HepG2 (cell line): Measurements from ENCODE around the gene RCC1. TPM values are rescaled to one million over a fixed set of nuclear protein-coding genes. Genes with fewer than 3 reads are reported as not detected.

Experiments
- ATAC-seq: fragments of 200-7000 bp; cut with Tn5 transposase; 3 replicates; pipeline ENCODE4 v1.9.1; 2020; ENCODE audit warnings: mild to moderate bottlenecking, moderate library complexity
- BruUV-seq: library from RNA; stranded (reverse); fragments of 400-500 nt; replicated peaks from 2 replicates; lab custom pipeline; 2021; lab: Mats Ljungman, UMichigan
- CTCF ChIA-PET: fragments of 300-600 bp; formaldehyde crosslinking; extraction: SDS; loops from one replicate; lab custom pipeline; 2021; ENCODE audit warnings: low total read pairs, inconsistent platforms, low intra/inter-chr PET ratio; lab: Yijun Ruan, JAX
- POLR2A ChIA-PET: fragments of 350-600 bp; sonication (Branson Sonifier 250); formaldehyde crosslinking; loops from one replicate; lab custom pipeline; 2020; ENCODE audit warnings: antibody characterized with exemption, inconsistent platforms; lab: Yijun Ruan, JAX
- DNase-seq: peaks from one replicate; pipeline ENCODE4 v3.0.0-alpha.2; 2015; ENCODE audit warnings: low spot score
- FAIRE-seq: peaks from 3 replicates; lab custom pipeline; 2011; peaks lifted over from hg19 to GRCh38; lab: Jason Lieb, UNC
- H2AFZ ChIP-seq: one replicate; pipeline ENCODE4 v1.6.1; 2011; ENCODE audit warnings: low read length, inconsistent platforms
- H3K27ac ChIP-seq: fragments of 300-600 bp; 3 replicates; pipeline ENCODE4 v1.8.0; 2011; ENCODE audit warnings: mixed run types, mild to moderate bottlenecking, mixed read lengths, low read length, inconsistent platforms; ENCODE audit not compliant: insufficient read depth; ENCODE audit errors: extremely low read length
- H3K27me3 ChIP-seq, 2 experiments: fragments of 200-600 bp in 1 of 2; 2 replicates in 1 of 2; 3 replicates in 1 of 2; pipeline versions ENCODE4 v1.6.0 to v1.8.0; 2011; ENCODE audit warnings: low read length in 2 of 2, mild to moderate bottlenecking in 2 of 2, moderate library complexity in 2 of 2, inconsistent platforms in 1 of 2; ENCODE audit not compliant: insufficient read depth in 2 of 2, control insufficient read depth in 1 of 2
- H3K36me3 ChIP-seq, 2 experiments: fragments of 200-600 bp in 1 of 2; replicated peaks in 1 of 2; 2 replicates in 1 of 2; 3 replicates in 1 of 2; pipeline versions ENCODE4 v1.5.1 to v1.8.0; 2011; ENCODE audit warnings: low read length in 2 of 2, inconsistent platforms in 1 of 2; ENCODE audit not compliant: insufficient read depth in 2 of 2, control insufficient read depth in 1 of 2
- H3K4me1 ChIP-seq: 2 replicates; pipeline ENCODE4 v1.5.1; 2012; ENCODE audit warnings: low read length, inconsistent platforms; ENCODE audit not compliant: insufficient read depth
- H3K4me2 ChIP-seq: 2 replicates; pipeline ENCODE4 v1.6.0; 2011; ENCODE audit warnings: low read depth, low read length, inconsistent platforms
- H3K4me3 ChIP-seq, 3 experiments: fragments of 200-600 bp in 1 of 3; sonication (generic), shearing (Covaris generic) in 1 of 3; replicated peaks in 1 of 3; 2 replicates each; pipeline ENCODE4 v1.5.1; 2011 to 2016; ENCODE audit warnings: low read length in 3 of 3, inconsistent platforms in 2 of 3, low read depth in 2 of 3, mild to moderate bottlenecking in 2 of 3, control low read depth in 1 of 3, mixed read lengths in 1 of 3; ENCODE audit not compliant: insufficient read depth in 1 of 3
- H3K79me2 ChIP-seq: one replicate; pipeline ENCODE4 v1.6.1; 2011; ENCODE audit warnings: low read length, inconsistent platforms; ENCODE audit not compliant: insufficient read depth
- H3K9ac ChIP-seq: 2 replicates; pipeline ENCODE4 v1.6.0; 2011; ENCODE audit warnings: mild to moderate bottlenecking, low read depth, low read length, inconsistent platforms; ENCODE audit not compliant: insufficient read depth
- H3K9me3 ChIP-seq: 2 replicates; pipeline ENCODE4 v1.5.1; 2012; ENCODE audit warnings: mild to moderate bottlenecking, low read length
- H4K20me1 ChIP-seq: 2 replicates; pipeline ENCODE4 v1.6.0; 2011; ENCODE audit warnings: inconsistent platforms, mild to moderate bottlenecking, low read length, moderate library complexity; ENCODE audit not compliant: insufficient read depth
- ETV6 ChIP-seq: sonication (generic); formaldehyde crosslinking; conservative IDR thresholded peaks from 2 replicates; pipeline ENCODE4 v1.4.0; 2020; ENCODE audit warnings: missing genetic modification reagents
- RBFOX2 ChIP-seq: fragments of 200-400 bp; formaldehyde crosslinking; IDR thresholded peaks from 2 replicates; pipeline ENCODE4 v1.6.1; 2017; ENCODE audit warnings: low read depth, mild to moderate bottlenecking, low read length
- SRSF9 ChIP-seq: fragments of 200-400 bp; formaldehyde crosslinking; IDR thresholded peaks from 2 replicates; pipeline ENCODE4 v1.6.1; 2018; ENCODE audit warnings: borderline replicate concordance, mild to moderate bottlenecking, low read depth, low read length; ENCODE audit not compliant: insufficient read depth, poor library complexity, severe bottlenecking
- ZBTB3 ChIP-seq: sonication (generic); formaldehyde crosslinking; IDR thresholded peaks from 2 replicates; pipeline ENCODE4 v1.4.0; 2020; ENCODE audit warnings: low read depth, mild to moderate bottlenecking, moderate library complexity, missing genetic modification reagents, borderline replicate concordance
- ZNF280D ChIP-seq: sonication (generic); formaldehyde crosslinking; IDR thresholded peaks from 2 replicates; pipeline ENCODE4 v1.5.1; 2020; ENCODE audit warnings: mild to moderate bottlenecking, missing genetic modification reagents
- ZNF354B ChIP-seq: sonication (generic); formaldehyde crosslinking; IDR thresholded peaks from 2 replicates; pipeline ENCODE4 v1.8.0; 2022; ENCODE audit warnings: mild to moderate bottlenecking, missing genetic modification reagents
- ZNF383 ChIP-seq: sonication (generic); formaldehyde crosslinking; IDR thresholded peaks from 2 replicates; pipeline ENCODE4 v1.4.0; 2020; ENCODE audit warnings: missing genetic modification reagents, mild to moderate bottlenecking, borderline replicate concordance
- ZNF446 ChIP-seq: sonication (generic); formaldehyde crosslinking; IDR thresholded peaks from 2 replicates; pipeline ENCODE4 v1.5.0; 2020; ENCODE audit warnings: mild to moderate bottlenecking, missing genetic modification reagents
- ZNF644 ChIP-seq: IDR thresholded peaks from 2 replicates; pipeline ENCODE4 v1.6.1; 2016; ENCODE audit warnings: low read depth
- ZNF75D ChIP-seq: sonication (generic); formaldehyde crosslinking; IDR thresholded peaks from 2 replicates; pipeline ENCODE4 v1.8.1; 2023; ENCODE audit warnings: missing genetic modification reagents, mild to moderate bottlenecking, borderline replicate concordance
- WGBS: methylation state at CpG from one replicate; pipeline ENCODE4 v1.1.6; 2017; ENCODE audit warnings: low lambda C conversion rate; 5-methylcytosine and 5-hydroxymethylcytosine counted together
- in situ Hi-C: cut with HindIII; loops from 2 replicates; pipeline ENCODE4 v1.10.0; 2017; ENCODE audit warnings: low pct_unique_long_range_greater_than_20kb; ENCODE audit not compliant: extremely low pct_ligation_motif_present
- intact Hi-C: fragments of 100-400 bp; cut with micrococcal nuclease; formaldehyde crosslinking; loops from one replicate; pipeline ENCODE4 v1.10.0; 2022; ENCODE audit not compliant: unreplicated experiment
- polyA plus RNA-seq, 8 experiments: library from polyadenylated mRNA; depleted of rRNA in 3 of 8; stranded (reverse) in 7 of 8; unstranded in 1 of 8; fragments of >200 nt; fragmentation: Illumina TruSeq in 4 of 8; extraction: Trizol in 4 of 8; gene quantifications; 2 replicates each; pipeline versions ENCODE4 v1.2.1 to v1.2.3, GENCODE V29; 2011 to 2016; ENCODE audit warnings: low read depth in 4 of 8, missing spikeins in 1 of 8, mixed read lengths in 1 of 8; ENCODE audit not compliant: insufficient read depth in 1 of 8
- total RNA-seq, 5 experiments: library from RNA; depleted of rRNA; stranded (reverse); fragments of >200 nt; fragmentation: Illumina TruSeq; extraction: Trizol; gene quantifications; 2 replicates each; pipeline ENCODE4 v1.2.3, GENCODE V29; 2016; ENCODE audit warnings: low read depth in 1 of 5

Gene RCC1
- total and polyA plus RNA-seq, 2 of the 13 experiments (the other 11 are each of a cell fraction or from before 2014, with no cell fraction given) = 47.2 to 80.8 TPM

- WGBS = 94% methylated on average over 1 of the region's 1 CpG
- in situ Hi-C loops = no loop called here
- BruUV-seq = no TSS peak
- no peak for DNase-seq
- H4K20me1 ChIP-seq = no peaks in the 10 kb centered on the region
- no peak overlapping the region for H3K9ac ChIP-seq
- TF ChIP-seq ZNF354B (CRISPR knock-in tag) = no peak
- no peak for TF ChIP-seq ZNF383 (CRISPR knock-in tag)
- peaks cover 2% of the 10 kb centered on the region for H3K79me2 ChIP-seq
- peaks cover 6 to 49% of the 10 kb centered on the region in 2 experiments; a peak in 4 of 5 replicates for H3K36me3 ChIP-seq
- no peak for FAIRE-seq
- no peaks in the 10 kb centered on the region for H3K9me3 ChIP-seq
- no peak overlapping the region for H2AFZ ChIP-seq
- ATAC-seq = no peak
- intact Hi-C loops = no loop called here
- peaks cover 13% of the 10 kb centered on the region; the same call in 1 of the 2 replicates for H3K4me1 ChIP-seq
- ChIA-PET CTCF (no interaction called here), POLR2A (no interaction called here)
- no peak overlapping the region for H3K4me3 ChIP-seq
- no peak overlapping the region for H3K4me2 ChIP-seq
- H3K27me3 ChIP-seq = no peaks in the 10 kb centered on the region
- no peak overlapping the region for H3K27ac ChIP-seq
These were observed 48.2 kb upstream of the RCC1 start for GRCh38 chr1:28457678-28458077.

GRCh38 chr1:28458237-28459228 lies 47.3 kb upstream of the RCC1 start:
- WGBS = 96% methylated on average over 7 of the region's 7 CpGs
- H3K36me3 ChIP-seq = peaks cover 5 to 51% of the 10 kb centered on the region in 2 experiments; a peak in 4 of 5 replicates
- BruUV-seq = no TSS peak
- no peak overlapping the region for H2AFZ ChIP-seq
- intact Hi-C loops = no loop called here
- peaks cover 13% of the 10 kb centered on the region; the same call in 1 of the 2 replicates for H3K4me1 ChIP-seq
- H3K27me3 ChIP-seq = no peaks in the 10 kb centered on the region
- H3K9ac ChIP-seq = no peak overlapping the region
- H4K20me1 ChIP-seq = no peaks in the 10 kb centered on the region
- no peaks in the 10 kb centered on the region for H3K9me3 ChIP-seq
- H3K4me2 ChIP-seq = no peak overlapping the region
- H3K79me2 ChIP-seq = peaks cover 2% of the 10 kb centered on the region
- H3K4me3 ChIP-seq = no peak overlapping the region
- ATAC-seq = no peak
- no peak overlapping the region for H3K27ac ChIP-seq
- FAIRE-seq = no peak
- ChIA-PET CTCF (no interaction called here), POLR2A (no interaction called here)
- TF ChIP-seq ZBTB3 (CRISPR knock-in tag) (no peak), ZNF644 (no peak), RBFOX2 (no peak), ZNF75D (CRISPR knock-in tag) (no peak), SRSF9 (no peak), ETV6 (no peak), ZNF446 (no peak), ZNF280D (no peak)
- TF ChIP-seq, all 625 proteins: peak for 0
- in situ Hi-C loops = no loop called here
- DNase-seq = no peak
